ENCODE results near the gene ZCCHC24.

DNA sequence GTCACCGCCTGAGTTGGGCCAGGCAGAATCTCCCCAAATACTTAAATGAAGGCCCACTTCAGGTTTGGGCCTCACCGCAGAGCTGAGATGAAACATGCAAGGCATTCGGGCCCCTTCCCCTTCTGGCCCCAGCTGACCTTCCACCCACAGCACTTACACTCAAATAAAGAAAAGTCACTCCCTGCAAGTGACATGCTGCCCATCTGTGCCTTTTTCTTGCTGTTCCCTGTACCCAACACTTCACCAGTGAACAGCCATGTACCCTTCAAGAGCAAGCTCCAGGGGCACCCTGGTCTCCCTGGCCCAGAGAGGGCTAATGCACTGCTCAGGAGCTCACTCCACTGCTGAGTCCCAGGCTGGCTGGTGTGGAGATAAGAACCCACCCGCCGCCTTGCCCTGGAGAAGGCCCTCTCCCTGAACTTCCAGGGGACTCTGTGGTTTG lies 40.7 kb downstream of the ZCCHC24 start:
- TF ChIP-seq, protein P1, sequence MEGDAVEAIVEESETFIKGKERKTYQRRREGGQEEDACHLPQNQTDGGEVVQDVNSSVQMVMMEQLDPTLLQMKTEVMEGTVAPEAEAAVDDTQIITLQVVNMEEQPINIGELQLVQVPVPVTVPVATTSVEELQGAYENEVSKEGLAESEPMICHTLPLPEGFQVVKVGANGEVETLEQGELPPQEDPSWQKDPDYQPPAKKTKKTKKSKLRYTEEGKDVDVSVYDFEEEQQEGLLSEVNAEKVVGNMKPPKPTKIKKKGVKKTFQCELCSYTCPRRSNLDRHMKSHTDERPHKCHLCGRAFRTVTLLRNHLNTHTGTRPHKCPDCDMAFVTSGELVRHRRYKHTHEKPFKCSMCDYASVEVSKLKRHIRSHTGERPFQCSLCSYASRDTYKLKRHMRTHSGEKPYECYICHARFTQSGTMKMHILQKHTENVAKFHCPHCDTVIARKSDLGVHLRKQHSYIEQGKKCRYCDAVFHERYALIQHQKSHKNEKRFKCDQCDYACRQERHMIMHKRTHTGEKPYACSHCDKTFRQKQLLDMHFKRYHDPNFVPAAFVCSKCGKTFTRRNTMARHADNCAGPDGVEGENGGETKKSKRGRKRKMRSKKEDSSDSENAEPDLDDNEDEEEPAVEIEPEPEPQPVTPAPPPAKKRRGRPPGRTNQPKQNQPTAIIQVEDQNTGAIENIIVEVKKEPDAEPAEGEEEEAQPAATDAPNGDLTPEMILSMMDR (IDR thresholded peaks at IDR 0.05): no peak
- TF ChIP-seq POLR2A (IDR thresholded peaks at IDR 0.05) (no peak), EP300 (IDR thresholded peaks at IDR 0.05; ENCODE audit: low read depth) (no peak)
